ENCODE measurements around the gene DIP2C. TPM values are rescaled to one million over a fixed set of nuclear protein-coding genes. Genes with fewer than 3 reads are reported as not detected.

The DIP2C gene
- total RNA-seq, 3 donors from 2014 or later: 0.20 to 0.27 (median 0.26) TPM

DNA sequence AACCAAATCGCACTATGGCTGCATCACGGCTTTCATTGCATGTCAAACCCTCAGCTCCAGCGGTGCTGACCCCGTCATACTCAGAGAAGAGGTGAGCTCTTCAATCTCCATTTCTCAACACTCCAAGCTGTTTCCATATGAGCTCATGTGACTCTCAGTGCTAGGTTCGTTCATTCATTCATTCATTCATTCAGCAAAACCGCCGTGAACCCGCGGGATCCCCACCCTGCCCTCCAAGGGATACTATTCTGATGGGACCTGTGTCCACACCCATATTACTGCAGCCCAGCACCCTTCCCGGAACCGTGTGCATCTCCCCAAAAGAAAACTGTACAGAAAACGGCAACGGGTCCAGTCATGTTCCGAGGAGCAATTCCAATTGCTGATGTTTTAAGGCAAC is 184.7 kb downstream of the DIP2C start:
- peaks cover 27% of the 10 kb centered on the region for H3K4me1 Mint-ChIP-seq (ENCODE audit: low read depth)
- H3K4me3 Mint-ChIP-seq: no peak overlapping the region
- ATAC-seq: no peak
- H3K9me3 Mint-ChIP-seq: no peaks in the 10 kb centered on the region
- DNase-seq: no peak
- H3K36me3 Mint-ChIP-seq (ENCODE audit: insufficient read depth): no peaks in the 10 kb centered on the region
- peaks cover 10% of the 10 kb centered on the region for H3K27me3 Mint-ChIP-seq (ENCODE audit: low read depth)

DNA sequence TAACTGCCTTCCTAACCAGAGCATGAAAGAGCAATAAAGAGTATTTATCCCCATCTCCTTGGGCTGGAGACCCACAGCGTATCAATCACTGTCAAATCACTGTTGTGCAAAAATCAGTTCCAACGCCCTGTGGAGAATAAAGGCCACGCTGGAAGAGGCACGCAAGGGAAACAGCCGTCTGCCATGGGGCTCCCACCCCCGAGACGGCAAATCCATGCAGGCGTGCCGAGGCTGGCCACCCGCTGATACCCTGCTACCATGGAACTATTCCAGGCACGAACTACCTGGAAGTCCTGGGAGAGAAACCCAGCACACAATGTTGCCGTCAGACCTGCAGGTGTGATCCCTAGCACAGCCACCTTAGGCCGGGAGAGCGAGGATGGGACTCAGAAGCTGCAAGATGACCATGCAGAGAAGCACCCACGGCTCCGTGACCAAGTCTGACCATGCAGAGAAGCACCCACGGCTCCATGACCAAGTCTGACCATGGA is 185.3 kb downstream of the DIP2C start:
- peaks cover 27% of the 10 kb centered on the region for H3K4me1 Mint-ChIP-seq (ENCODE audit: low read depth)
- ATAC-seq (no peak), DNase-seq (no peak)
- peaks cover 10% of the 10 kb centered on the region for H3K27me3 Mint-ChIP-seq (ENCODE audit: low read depth)
- H3K36me3 Mint-ChIP-seq (ENCODE audit: insufficient read depth): no peaks in the 10 kb centered on the region
- no peak overlapping the region for H3K4me3 Mint-ChIP-seq
- no peaks in the 10 kb centered on the region for H3K9me3 Mint-ChIP-seq

DNA sequence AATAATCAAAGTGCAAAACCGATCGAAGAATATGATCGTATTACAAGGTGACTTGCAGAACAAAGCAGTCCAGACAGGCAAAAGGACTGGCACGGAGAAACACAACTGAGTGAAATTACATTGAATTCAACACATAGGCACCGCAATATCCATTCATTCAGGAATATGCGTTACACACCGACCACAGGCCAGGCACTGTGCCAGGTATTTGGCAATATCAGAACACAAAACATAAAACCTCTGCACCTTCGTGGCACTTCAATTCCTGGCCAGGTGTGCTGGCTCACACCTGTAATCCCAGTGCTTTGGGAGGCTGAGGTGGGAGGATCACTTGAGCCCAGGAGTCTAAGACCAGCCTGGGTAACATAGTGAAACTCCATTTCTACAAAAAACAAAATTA is 187.9 kb downstream of the DIP2C start:
- Mint-ChIP-seq H3K36me3 (ENCODE audit: insufficient read depth) (no peaks in the 10 kb centered on the region), H3K4me3 (no peak overlapping the region), H3K9me3 (no peaks in the 10 kb centered on the region), H3K27me3 (ENCODE audit: low read depth) (peaks cover 10% of the 10 kb centered on the region), H3K4me1 (ENCODE audit: low read depth) (peaks cover 27% of the 10 kb centered on the region)
- no peak for DNase-seq
- no peak for ATAC-seq

DNA sequence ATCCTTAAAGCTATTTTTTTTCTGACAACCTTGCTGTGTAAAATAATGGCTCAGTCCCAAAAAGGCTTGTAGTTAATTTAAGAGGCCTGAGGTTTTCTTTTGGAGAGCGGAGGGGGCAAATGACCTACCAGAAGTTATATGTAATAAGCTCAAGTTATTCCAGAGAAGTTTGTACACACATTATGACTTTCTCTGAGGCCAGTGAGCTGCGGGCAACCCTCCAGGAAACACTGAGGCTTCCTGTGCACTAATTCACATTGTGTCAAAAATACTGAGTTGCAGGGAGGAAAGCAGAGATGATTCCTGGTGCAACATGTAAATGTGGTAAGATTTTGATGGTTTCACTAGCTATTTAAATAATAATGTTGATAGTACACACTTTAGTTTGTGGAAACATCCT is 188.6 kb downstream of the DIP2C start:
- H3K4me1 Mint-ChIP-seq (ENCODE audit: low read depth): peaks cover 27% of the 10 kb centered on the region
- H3K27me3 Mint-ChIP-seq (ENCODE audit: low read depth): peaks cover 7% of the 10 kb centered on the region
- no peak for DNase-seq
- no peaks in the 10 kb centered on the region for H3K9me3 Mint-ChIP-seq
- ATAC-seq: no peak
- H3K36me3 Mint-ChIP-seq (ENCODE audit: insufficient read depth): no peaks in the 10 kb centered on the region
- no peak overlapping the region for H3K4me3 Mint-ChIP-seq

DNA sequence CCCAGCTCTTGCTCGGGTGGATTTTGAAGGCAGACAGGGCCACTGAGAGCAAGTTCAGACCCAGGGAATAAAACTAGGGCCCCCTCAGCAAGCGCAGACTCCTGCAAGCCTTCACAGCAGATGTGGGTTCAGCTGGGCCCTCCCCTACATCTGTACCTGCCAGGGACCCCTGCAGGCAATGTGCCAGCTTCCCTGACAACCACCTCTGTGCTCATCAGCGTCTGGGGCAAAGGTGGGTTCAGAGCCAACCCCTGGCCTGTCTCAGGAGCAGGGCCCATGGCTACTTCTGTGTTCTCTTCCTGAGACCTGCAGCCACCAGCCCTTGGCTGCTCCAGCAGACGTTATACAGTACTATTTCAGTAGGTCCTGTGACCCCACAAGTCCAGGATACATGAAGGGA is 189.5 kb downstream of the DIP2C start:
- no peaks in the 10 kb centered on the region for H3K9me3 Mint-ChIP-seq
- ATAC-seq (no peak), DNase-seq (no peak)
- H3K36me3 Mint-ChIP-seq (ENCODE audit: insufficient read depth): no peaks in the 10 kb centered on the region
- H3K27me3 Mint-ChIP-seq (ENCODE audit: low read depth): peaks cover 7% of the 10 kb centered on the region
- no peak overlapping the region for H3K4me3 Mint-ChIP-seq
- peaks cover 27% of the 10 kb centered on the region for H3K4me1 Mint-ChIP-seq (ENCODE audit: low read depth)

DNA sequence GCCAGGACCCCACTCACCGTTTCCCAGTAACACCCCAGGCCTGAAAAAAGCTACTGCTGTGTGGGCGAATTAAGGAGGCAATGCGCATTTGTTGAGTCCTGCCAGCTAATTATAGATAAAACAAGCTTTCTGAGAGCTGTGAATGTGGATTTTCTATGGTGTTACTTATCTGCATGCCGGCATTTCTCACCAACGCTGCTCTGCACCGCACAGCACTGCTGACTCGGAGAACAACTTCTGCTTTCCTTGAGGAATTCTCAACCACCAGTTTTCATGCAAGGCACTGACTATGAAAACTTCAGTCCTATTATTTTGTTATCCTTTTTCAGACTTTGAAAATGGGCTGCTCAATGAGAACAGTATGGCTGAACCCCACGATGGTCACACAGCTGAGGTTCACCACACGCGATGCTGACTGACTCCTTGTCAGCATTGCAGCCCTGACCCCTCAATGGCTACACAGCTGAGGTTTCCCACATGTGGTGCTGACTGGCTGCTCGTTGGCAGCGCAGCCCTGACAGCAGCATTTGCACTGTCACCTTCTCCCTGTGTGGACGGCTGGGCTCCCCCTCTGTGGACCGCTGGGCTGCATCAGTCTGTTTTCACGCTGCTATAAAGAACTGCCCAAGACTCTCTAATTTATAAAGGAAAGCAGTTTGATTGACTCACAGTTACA is 190.6 kb downstream of the DIP2C start:
- DNase-seq (no peak), ATAC-seq (no peak)
- no peaks in the 10 kb centered on the region for H3K36me3 Mint-ChIP-seq (ENCODE audit: insufficient read depth)
- H3K27me3 Mint-ChIP-seq (ENCODE audit: low read depth): peaks cover 12% of the 10 kb centered on the region
- peaks cover 27% of the 10 kb centered on the region for H3K4me1 Mint-ChIP-seq (ENCODE audit: low read depth)
- H3K9me3 Mint-ChIP-seq: no peaks in the 10 kb centered on the region
- no peak overlapping the region for H3K4me3 Mint-ChIP-seq

DNA sequence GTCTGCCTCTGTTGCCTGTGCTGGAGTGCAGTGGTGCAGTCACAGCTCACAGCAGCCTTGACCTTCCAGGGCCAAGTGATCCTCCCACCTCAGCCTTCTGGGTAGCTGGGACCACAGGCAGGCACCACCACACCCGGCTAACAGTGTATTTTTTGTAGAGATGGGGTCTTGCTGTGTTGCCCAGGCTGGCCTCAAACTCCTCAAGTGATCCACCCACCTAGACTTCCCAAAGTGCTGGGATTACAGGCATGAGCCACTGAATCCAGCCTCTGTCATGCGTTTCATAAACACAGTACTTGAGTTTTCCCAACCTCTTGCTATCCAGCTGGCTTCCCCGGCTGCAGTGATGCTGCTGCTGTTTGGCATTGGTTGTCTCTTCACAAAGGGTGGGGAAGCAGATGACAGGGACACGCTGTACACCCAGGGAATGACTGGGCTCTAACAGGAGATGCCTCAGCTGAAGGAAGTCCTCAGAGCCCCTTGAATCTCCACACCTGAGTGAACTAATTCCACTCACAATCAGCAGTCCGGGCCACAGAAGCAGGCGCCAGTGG is 191.5 kb downstream of the DIP2C start:
- H3K4me1 Mint-ChIP-seq (ENCODE audit: low read depth): peaks cover 25% of the 10 kb centered on the region
- ATAC-seq (no peak), DNase-seq (no peak)
- peaks cover 16% of the 10 kb centered on the region for H3K27me3 Mint-ChIP-seq (ENCODE audit: low read depth)
- H3K4me3 Mint-ChIP-seq: no peak overlapping the region
- no peaks in the 10 kb centered on the region for H3K9me3 Mint-ChIP-seq
- no peaks in the 10 kb centered on the region for H3K36me3 Mint-ChIP-seq (ENCODE audit: insufficient read depth)

DNA sequence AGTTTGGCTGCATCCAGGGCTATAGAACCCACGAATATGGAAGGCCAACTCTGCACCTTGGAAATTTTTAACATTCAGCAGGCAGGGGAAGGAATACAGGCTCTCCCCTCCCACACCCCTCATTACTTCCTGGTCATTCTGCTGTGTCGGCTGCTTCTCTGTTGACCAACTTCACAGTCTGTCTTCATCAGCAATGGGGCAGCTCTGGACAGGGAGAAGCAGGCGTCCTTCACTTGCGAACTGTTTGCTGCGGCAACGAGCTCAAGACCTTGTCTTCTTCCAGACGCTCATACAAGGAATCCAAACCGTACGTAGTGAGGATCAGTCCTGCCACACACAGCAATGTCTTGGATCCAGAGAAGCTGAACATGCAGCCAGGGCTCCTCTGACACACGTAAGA is 192.2 kb downstream of the DIP2C start:
- no peak overlapping the region for H3K4me3 Mint-ChIP-seq
- H3K36me3 Mint-ChIP-seq (ENCODE audit: insufficient read depth): no peaks in the 10 kb centered on the region
- H3K9me3 Mint-ChIP-seq: no peaks in the 10 kb centered on the region
- H3K4me1 Mint-ChIP-seq (ENCODE audit: low read depth): peaks cover 18% of the 10 kb centered on the region
- peaks cover 18% of the 10 kb centered on the region for H3K27me3 Mint-ChIP-seq (ENCODE audit: low read depth)
- DNase-seq (no peak), ATAC-seq (no peak)

DNA sequence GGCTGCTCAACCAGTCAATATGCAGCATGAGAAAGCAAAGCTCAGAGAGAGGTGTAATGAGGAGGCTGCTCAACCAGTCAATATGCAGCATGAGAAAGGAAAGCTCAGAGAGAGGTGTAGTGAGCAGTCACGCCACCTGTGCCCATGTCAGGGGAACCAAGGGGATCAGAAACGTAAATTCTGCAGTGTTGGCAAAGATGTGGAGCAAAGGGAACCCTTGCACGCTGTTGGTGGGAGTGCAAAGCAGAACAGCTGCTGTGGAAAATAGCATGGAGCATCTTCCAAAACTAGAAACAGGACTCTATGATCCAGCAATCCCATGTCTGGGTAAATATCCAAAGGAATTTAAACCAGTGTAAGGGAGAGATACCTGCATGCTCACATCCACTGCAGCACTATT is 194.9 kb downstream of the DIP2C start:
- ATAC-seq (no peak), DNase-seq (no peak)
- Mint-ChIP-seq H3K36me3 (ENCODE audit: insufficient read depth) (no peaks in the 10 kb centered on the region), H3K4me1 (ENCODE audit: low read depth) (no peaks in the 10 kb centered on the region), H3K27me3 (ENCODE audit: low read depth) (peaks cover 22% of the 10 kb centered on the region), H3K9me3 (no peaks in the 10 kb centered on the region), H3K4me3 (no peak overlapping the region)

DNA sequence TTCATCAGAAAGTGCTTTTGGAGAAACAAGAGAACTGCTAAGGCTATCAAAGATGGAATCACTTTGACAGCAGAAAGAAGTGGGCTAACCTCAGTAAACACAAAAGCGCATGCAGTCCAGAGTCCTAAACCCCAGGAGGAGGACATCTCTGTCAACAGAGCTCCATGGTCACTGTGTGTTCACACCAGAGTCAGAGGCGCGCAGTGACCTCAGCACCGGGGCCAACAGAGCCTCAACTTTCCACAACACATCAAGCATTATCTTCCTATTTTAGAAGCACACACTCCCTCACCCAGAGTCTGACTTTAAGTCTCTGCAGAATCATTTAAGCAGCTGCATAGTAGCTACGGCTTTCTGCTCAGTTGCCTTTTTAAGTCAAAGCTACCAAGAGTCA is 195.3 kb downstream of the DIP2C start:
- H3K4me1 Mint-ChIP-seq (ENCODE audit: low read depth): no peaks in the 10 kb centered on the region
- H3K27me3 Mint-ChIP-seq (ENCODE audit: low read depth): peaks cover 22% of the 10 kb centered on the region
- no peaks in the 10 kb centered on the region for H3K36me3 Mint-ChIP-seq (ENCODE audit: insufficient read depth)
- H3K4me3 Mint-ChIP-seq: no peak overlapping the region
- no peaks in the 10 kb centered on the region for H3K9me3 Mint-ChIP-seq
- ATAC-seq (no peak), DNase-seq (no peak)

DNA sequence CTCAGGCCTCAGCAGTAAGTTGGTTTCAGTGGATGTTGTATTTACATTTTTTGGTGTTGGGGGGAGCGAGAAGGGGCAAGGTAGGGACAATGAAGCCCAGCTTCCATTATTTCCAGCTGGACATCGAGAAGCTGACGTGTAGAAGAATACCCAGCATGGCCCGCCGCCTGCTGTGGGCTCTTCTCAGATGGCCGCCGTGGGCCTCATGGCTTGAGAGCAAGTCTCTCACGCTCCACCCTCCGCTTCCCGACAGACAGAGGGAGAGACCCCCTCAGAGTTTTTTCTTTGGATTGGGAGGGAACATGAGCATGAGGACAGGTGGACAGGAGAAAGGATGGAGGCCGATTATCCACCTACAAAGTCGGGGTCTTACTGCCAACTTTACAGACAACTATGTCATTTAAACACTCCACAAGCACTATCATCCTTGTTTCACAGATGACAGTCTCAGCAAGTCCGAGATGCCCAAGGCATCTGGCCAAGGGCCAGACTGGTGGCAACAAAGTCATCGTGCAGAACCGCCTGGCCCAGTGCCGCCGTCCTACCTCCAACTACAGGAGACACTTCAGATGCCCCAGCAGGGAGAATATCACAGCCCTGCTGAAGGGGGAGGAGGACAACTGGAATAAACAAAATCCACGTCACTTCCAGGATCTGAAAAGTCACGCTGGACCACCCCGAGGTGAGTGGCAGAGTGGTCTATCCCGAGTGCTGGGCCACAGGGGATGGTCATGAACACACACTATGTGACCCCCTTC is 195.9 kb downstream of the DIP2C start:
- no peaks in the 10 kb centered on the region for H3K36me3 Mint-ChIP-seq (ENCODE audit: insufficient read depth)
- no peaks in the 10 kb centered on the region for H3K4me1 Mint-ChIP-seq (ENCODE audit: low read depth)
- no peak for DNase-seq
- H3K9me3 Mint-ChIP-seq: no peaks in the 10 kb centered on the region
- no peak for ATAC-seq
- no peak overlapping the region for H3K4me3 Mint-ChIP-seq
- H3K27me3 Mint-ChIP-seq (ENCODE audit: low read depth): peaks cover 22% of the 10 kb centered on the region

DNA sequence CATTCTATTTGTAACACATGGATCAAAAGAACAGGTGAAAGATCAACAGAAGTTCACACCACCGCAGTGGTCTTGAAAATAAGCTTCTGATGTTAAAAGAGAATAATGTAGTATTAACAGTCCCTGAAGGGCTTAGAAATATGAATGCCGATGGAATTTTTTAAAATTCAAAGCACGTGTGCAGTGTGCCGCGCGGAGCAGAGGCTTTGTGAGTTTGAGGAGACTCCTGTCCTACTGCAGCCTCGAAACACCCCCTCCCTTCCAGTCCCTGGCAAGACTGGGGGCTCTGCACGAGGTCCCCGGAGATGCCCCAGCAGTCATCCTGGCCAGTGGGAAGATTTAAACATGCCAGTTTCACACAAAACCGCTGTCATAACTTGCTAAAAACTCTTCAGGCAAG is 196.6 kb downstream of the DIP2C start:
- H3K36me3 Mint-ChIP-seq (ENCODE audit: insufficient read depth): no peaks in the 10 kb centered on the region
- no peak for DNase-seq
- no peak for ATAC-seq
- no peaks in the 10 kb centered on the region for H3K4me1 Mint-ChIP-seq (ENCODE audit: low read depth)
- H3K27me3 Mint-ChIP-seq (ENCODE audit: low read depth): peaks cover 22% of the 10 kb centered on the region
- H3K9me3 Mint-ChIP-seq: no peaks in the 10 kb centered on the region
- no peak overlapping the region for H3K4me3 Mint-ChIP-seq

DNA sequence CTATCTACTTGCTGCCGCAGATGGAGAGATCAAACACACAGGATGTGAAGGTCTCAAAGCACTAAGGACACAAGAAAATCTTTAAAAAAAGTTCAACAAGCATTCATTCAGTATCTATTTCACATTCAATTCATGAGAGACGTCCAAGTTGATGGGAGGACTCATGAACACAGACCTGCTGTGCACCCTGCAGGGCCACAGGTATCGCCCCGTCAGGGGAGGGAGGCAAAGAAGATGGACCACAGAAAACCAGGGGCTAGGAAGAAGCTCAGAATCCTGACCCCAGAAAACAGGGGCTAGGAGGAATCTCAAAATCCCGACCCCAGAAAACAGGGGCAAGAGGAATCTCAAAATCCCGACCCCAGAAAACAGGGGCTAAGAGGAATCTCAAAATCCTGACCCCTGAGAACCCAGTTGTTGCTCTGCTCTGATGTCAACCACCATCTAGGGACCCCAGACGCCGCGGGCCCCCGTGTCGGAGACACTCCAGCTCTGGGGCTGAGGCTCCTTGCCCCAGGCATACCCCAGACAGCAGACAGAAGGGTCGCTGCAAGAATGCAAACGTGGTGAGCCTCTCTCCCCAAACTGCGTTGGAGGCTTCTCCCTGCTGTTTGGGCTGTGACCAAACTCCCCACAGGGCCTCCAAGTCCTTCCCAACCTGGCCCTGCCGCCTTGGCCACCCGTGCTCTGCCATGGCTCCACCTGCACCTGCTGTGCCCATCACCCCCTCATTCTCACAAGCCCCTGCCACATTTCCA is 197.6 kb downstream of the DIP2C start:
- Mint-ChIP-seq H3K4me1 (ENCODE audit: low read depth) (no peaks in the 10 kb centered on the region), H3K4me3 (no peak overlapping the region), H3K27me3 (ENCODE audit: low read depth) (peaks cover 22% of the 10 kb centered on the region), H3K36me3 (ENCODE audit: insufficient read depth) (no peaks in the 10 kb centered on the region), H3K9me3 (no peaks in the 10 kb centered on the region)
- ATAC-seq (no peak), DNase-seq (no peak)

DNA sequence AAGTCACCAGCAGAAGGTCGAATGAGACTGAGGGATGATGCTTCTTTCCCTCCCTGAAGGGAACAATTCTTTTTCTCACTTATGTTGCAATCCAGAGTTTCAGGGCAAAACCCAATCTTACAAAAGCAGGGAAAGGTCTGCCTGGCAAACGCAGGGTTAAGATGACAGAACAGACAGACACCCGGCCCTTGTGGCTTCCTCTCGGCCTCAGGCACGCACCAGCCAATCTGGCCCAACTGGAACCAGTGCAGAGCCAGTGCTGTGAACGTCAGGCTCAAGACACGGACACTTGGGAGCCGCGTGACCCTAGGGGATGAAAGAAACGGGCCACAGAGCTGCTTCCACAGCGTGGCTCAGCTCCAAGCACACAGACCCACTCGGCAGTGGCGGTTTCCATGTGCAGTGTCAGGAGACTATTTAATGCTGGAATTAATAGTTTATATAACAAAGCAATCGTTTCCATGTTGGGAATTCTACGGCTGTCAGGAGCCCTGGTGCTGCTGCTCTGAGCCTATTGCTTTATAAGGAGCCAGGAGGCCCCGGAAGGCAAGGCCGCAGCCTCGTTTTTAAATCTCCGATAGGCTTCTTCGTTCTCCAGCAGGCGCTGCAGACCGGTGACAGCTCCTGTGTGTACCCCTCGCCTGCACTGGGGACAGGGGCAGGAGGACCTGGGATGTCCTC is 198.4 kb downstream of the DIP2C start:
- no peak for DNase-seq
- no peak for ATAC-seq
- no peaks in the 10 kb centered on the region for H3K36me3 Mint-ChIP-seq (ENCODE audit: insufficient read depth)
- H3K4me1 Mint-ChIP-seq (ENCODE audit: low read depth): peaks cover under 1% of the 10 kb centered on the region
- no peak overlapping the region for H3K4me3 Mint-ChIP-seq
- peaks cover 22% of the 10 kb centered on the region for H3K27me3 Mint-ChIP-seq (ENCODE audit: low read depth)
- no peaks in the 10 kb centered on the region for H3K9me3 Mint-ChIP-seq
